HPDE6-E6E7 (cell line): Measurements from ENCODE around the gene NXN.

Experiments used
- DNase-seq: peaks from one replicate; pipeline ENCODE4 v3.0.0; 2011; ENCODE audit warnings: missing footprints; ENCODE audit errors: extremely low spot score

NXN gene

GRCh38 chr17:979539-980405 is at the start of gene NXN:
NXN (minus strand) TSS chr17:979776.
- DNase-seq, result no peak

DNA sequence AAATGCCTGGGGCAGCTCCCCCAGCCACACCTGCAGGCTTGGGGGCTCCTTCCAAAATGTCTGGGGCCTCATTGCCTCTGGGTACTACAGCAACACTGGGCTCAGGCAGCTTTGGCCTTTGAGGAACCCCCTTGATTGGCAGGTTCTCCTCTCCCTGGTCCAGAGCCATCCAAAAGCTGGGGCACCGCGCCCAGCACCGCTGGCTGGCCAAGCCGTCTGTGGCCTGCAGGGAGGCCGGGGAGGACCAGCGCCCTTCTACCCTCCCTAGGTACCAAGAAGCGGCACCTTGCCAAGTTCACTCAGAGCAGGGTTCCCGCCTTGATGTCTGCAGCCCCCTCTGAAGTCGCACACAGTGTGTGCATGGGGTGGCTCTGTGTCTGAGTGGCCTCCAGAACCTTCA is 47.5 kb upstream of the NXN start:
- no peak for DNase-seq

- DNase-seq, result no peak
Measured at GRCh38 chr17:1026599-1026975, 47.0 kb upstream of the NXN start.

GRCh38 chr17:1025733-1026598 is 46.4 kb upstream of the NXN start:
- no peak for DNase-seq

DNA sequence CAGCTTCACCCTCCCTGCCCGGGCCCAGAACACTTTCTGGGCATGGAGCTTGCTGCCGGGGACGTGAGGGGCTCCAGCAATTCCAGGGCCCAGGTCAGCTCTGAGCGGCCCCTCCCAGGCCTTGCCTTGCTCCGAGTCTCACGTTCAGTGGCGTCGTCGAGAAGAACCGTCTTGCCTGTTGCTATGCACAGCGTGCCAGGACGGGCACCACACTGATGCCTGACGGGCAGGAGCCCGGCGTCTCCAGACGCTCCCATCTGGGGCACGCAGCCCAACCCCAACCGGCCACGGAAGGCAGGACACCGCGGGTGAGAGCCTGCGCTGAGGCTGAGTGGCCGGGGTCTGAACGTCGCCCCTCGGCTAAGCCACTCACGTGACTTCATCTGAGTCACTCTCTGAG is 44.5 kb upstream of the NXN start:
- no peak for DNase-seq

DNA sequence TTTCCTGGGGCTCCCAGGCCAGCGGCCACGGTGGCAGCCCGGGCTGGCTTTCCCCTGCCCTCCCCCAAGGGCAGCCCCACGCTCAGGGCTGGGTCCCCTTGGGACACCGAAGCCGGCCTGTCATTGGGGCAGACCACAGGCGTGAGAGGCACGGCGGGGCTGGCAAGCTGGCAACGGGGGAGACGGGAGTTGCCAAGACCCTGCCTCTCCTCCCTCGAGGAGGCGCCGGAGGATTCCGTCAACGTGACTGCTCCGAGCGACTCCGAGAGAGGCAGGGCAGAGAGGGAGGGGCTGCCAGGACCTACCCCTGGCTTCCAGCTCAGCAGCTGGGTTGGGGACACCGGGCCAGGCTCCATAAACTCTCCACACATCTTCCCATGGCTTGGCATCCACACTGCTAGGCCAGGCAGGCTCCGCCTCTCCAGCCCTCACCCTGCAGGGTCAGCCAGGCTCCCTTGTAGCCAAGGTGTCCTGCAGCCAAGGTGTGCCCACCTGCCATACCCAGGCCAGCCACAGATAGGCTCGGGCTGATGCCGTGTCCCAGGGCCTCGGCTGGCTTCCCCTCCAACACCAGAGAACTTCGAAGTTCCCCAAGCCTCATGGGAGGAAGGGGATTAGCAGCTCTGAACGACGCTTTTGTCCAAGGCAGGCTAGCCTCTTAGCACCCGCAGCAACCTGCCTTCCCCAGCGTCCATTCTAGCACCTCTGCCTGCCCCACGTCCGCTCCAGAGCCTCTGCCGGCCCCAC is 42.9 kb upstream of the NXN start:
- DNase-seq, result no peak

DNA sequence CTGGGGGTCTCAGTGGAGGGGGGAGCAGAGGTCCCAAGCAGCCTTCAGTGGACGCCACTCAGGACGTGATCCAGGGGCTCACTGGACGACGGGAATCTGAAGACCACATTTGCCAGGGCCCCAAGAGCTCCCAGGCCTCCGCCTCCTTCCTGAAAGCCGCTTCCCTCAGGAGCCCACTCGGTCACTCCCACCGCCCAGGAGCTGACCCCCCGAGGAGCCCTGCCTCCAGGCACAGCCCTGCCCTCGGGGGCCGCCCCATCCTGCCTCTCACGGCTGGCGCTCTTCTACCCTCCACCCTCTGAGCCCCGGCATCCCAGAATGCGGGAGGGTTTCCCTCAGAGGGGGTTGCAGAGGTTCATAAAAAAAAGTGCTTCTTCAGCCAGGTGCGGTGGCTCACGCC is 41.6 kb upstream of the NXN start:
- DNase-seq, result no peak

DNA sequence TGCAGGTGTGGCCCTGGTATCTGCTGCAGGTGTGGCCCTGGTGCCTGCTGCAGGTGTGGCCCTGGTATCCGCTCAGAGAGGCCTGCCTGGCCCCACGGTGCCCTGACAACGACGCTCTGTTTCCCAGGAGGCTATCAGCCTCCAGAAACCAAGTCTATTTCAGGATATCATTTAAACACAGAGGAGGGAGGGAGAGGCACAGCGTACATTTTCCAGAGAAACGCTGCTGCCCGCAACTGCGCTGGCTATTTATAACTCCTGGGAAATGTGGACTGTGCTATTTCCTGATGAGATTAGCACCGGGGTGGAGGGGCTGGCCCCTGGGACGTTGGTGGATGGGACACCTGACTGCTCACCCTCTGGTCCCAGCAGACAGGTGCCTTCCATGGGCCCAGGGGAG is 39.9 kb upstream of the NXN start:
- DNase-seq, result no peak

DNA sequence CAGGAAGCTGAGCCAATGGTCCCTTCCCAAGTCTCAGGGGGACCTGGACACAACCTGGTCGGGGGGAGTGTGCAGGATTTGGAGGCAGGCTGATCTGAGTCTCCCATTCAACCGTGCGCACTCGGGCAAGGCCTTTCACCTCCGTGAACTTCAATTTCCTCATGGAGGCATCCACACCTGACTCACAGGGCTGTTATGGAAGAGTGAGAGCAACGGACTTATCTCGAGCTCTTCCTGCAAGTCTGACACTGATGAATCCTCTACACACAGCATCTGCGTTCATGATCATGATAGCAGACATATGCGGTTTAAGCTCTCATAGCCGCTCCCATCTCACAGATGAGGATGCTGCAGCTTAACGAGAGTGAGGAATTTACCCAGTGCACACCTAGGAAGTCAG is 39.0 kb upstream of the NXN start:
- DNase-seq, result no peak

- no peak for DNase-seq
Measured at GRCh38 chr17:1013729-1014090, 34.1 kb upstream of the NXN start.

- no peak for DNase-seq
Measured at GRCh38 chr17:1012823-1013728, 33.5 kb upstream of the NXN start.

DNA sequence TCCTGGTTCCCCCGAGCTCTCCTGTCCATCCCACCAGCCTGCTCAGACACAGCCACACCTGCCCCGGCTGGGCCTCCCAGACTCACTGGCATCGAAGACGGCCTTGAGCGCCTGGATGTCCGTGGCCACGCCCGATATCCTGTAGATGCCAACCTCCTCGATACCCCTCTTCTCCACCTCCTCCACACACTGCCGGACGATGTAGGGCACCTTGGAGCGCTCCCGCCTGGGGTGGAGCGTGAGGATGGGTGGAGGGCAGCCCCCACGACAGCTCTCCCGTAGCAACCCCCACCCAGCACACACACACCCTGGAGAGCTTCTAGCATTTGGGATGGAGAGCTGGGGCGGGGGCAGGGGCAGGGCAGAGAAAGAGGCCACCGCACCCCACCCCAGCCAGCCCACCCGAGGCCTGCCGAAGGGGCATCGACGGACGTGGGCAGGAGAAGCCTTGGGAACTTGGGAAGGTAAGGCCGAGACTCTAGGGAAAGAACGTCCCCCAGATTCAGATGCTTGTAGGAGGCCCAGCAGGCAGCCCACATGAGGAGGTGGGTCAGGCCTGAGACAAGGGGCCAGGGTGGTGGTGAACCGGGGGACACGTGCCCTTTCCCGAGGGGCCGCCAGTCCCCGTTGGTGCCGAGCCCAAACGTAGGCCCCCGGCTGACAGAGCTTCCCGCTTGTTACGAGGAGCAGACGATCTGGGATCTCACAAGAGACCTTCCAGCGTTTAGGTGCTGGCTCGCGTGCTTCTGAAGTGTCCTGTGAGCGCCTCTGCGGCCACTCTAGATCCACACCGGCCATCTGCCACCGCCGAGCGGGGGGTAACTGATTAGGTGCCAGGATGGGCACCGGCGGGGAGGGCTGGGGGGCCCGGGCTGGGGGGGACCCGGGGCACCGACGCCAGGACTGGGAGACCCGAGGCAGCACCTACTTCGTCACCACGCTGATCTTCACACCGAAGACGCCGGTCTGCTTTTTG is 32.5 kb upstream of the NXN start:
- no peak for DNase-seq

DNA sequence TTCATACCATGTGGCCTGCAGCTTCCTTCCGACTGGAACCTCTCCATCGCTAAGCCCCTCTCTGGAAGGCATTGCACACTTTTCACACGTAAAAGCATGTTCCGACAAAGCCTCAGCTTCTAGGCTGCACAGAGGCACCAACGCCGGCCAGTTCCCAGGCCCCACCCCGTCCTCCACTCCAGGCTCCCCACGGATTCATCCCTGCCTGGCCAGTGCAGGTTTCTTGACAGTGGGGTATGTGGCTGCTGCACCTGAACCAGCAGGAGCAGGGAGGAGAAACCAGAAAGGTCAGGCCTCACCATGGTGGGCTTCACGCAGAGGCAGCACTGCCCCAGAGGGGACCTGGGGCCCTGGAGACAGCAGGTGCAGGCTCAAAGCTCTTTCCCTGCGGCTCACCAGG is 31.6 kb upstream of the NXN start:
- DNase-seq, result no peak

GRCh38 chr17:1010586-1010985 is 31.0 kb upstream of the NXN start:
- no peak for DNase-seq

DNA sequence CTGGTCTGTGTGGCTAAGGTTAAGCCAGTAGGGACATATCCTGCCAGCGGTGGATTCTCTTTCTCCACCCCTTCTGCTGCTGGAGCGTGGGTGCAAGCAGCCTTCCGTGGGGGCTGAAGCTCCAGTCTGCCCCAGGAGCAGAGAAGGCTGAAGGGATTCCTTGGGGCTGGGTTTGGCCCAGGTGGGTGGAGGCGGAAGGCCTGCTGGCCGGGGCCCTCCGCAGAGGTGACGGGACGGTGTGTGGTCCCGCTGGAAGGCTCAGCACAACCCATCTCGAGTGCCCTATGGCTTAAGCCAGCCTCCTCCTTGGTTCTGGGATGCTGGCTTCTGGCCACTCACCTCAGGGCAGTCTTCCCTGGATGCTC is 30.5 kb upstream of the NXN start:
- no peak for DNase-seq

- no peak for DNase-seq
Measured at GRCh38 chr17:1009229-1010085, 29.9 kb upstream of the NXN start.

- DNase-seq, result no peak
Measured at GRCh38 chr17:1008008-1008761, 28.6 kb upstream of the NXN start.

GRCh38 chr17:1007310-1008007 is 27.9 kb upstream of the NXN start:
- no peak for DNase-seq
